ENCODE data around the gene FANCE.

FANCE gene

GRCh38 chr6:35468181-35468979 is 16.2 kb downstream of the FANCE start, which contains the start of gene RPL10A:
Gene RPL10A (plus strand): TSS chr6:35468401. CDS start chr6:35468435, 34 bp downstream.
- peak; percentile 78 for DNase-seq (ENCODE audit: low read depth)

GRCh38 chr6:35468980-35469750 is 17.0 kb downstream of the FANCE start:
- no peak for DNase-seq (ENCODE audit: low read depth)

- no peak for DNase-seq (ENCODE audit: low read depth)
Measured at GRCh38 chr6:35469751-35470662, 17.9 kb downstream of the FANCE start.

- DNase-seq (ENCODE audit: low read depth) = no peak
Measured at GRCh38 chr6:35470663-35471120, 18.6 kb downstream of the FANCE start.

GRCh38 chr6:35471836-35472345 is 19.8 kb downstream of the FANCE start:
- no peak for DNase-seq (ENCODE audit: low read depth)

- no peak for DNase-seq (ENCODE audit: low read depth)
Measured at GRCh38 chr6:35473075-35473849, 21.1 kb downstream of the FANCE start.

- DNase-seq (ENCODE audit: low read depth) = no peak
Measured at GRCh38 chr6:35473850-35474130, 21.7 kb downstream of the FANCE start.

GRCh38 chr6:35474131-35474941 is 22.2 kb downstream of the FANCE start:
- no peak for DNase-seq (ENCODE audit: low read depth)

GRCh38 chr6:35474942-35475570 is 22.9 kb downstream of the FANCE start:
- DNase-seq (ENCODE audit: low read depth) = no peak

- no peak for DNase-seq (ENCODE audit: low read depth)
Measured at GRCh38 chr6:35475573-35475972, 23.4 kb downstream of the FANCE start.

- DNase-seq (ENCODE audit: low read depth) = no peak
Measured at GRCh38 chr6:35476004-35476403, 23.9 kb downstream of the FANCE start.

GRCh38 chr6:35477028-35477427 is 24.9 kb downstream of the FANCE start:
- DNase-seq (ENCODE audit: low read depth) = no peak

GRCh38 chr6:35477551-35478179 is 25.5 kb downstream of the FANCE start:
- no peak for DNase-seq (ENCODE audit: low read depth)

- no peak for DNase-seq (ENCODE audit: low read depth)
Measured at GRCh38 chr6:35478259-35478658, 26.1 kb downstream of the FANCE start.

GRCh38 chr6:35480176-35480575 is 28.0 kb downstream of the FANCE start:
- no peak for DNase-seq (ENCODE audit: low read depth)

- no peak for DNase-seq (ENCODE audit: low read depth)
Measured at GRCh38 chr6:35481226-35481625, 29.1 kb downstream of the FANCE start.

- DNase-seq (ENCODE audit: low read depth) = no peak
Measured at GRCh38 chr6:35483062-35483461, 30.9 kb downstream of the FANCE start.

- DNase-seq (ENCODE audit: low read depth) = no peak
Measured at GRCh38 chr6:35483490-35483889, 31.4 kb downstream of the FANCE start.

- no peak for DNase-seq (ENCODE audit: low read depth)
Measured at GRCh38 chr6:35483893-35484645, 31.9 kb downstream of the FANCE start.

All from non-pigmented ciliary epithelial cell (primary cell).